Activated naive CD4-positive, alpha-beta T cell treated with anti-CD3 and anti-CD28 coated beads, Interleukin-2, amount 50 U/mL, for 24 hours (primary cell): Measurements from ENCODE around the gene ECT2.
"Not testable (repeated sequence)": the region's sequence is repeated elsewhere in the genome, so short reads cannot be mapped to it uniquely, and the experiment has no call there.

ENCODE experiments used
- H3K27ac Mint-ChIP-seq: one replicate; pipeline ENCODE4 v1.8.0; 2021; ENCODE audit warnings: mild to moderate bottlenecking, mixed read lengths
- H3K27me3 Mint-ChIP-seq: one replicate; pipeline ENCODE4 v1.8.0; 2021; ENCODE audit warnings: mixed read lengths
- H3K36me3 Mint-ChIP-seq: one replicate; pipeline ENCODE4 v1.8.0; 2021; ENCODE audit warnings: mixed read lengths
- H3K4me1 Mint-ChIP-seq: one replicate; pipeline ENCODE4 v1.8.0; 2021; ENCODE audit warnings: mixed read lengths
- H3K4me3 Mint-ChIP-seq: one replicate; pipeline ENCODE4 v1.8.0; 2021; ENCODE audit warnings: mild to moderate bottlenecking, mixed read lengths
- H3K9me3 Mint-ChIP-seq: one replicate; pipeline ENCODE4 v1.8.0; 2021; ENCODE audit warnings: mixed read lengths

The ECT2 gene

DNA sequence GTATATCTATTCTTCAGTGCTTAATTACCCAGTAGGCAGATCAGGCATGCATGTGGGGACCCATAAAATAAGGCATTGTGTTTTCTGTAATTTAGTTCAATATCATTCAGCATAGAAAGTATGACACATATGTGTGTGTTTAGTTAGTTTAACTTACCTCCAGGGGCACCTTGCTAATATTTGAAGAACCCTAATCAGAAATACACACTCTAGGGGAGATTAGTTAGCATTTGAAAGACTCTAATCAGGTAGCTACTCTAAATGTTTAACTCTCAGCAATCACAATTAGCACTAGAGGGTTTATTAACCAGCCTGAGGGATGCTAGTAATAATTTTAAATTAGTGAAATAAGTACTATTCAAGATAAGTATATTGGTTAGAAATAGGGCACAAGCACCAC is 104.5 kb downstream of the ECT2 start:
- Mint-ChIP-seq H3K4me3 (no peak overlapping the region), H3K9me3 (no peaks in the 10 kb centered on the region), H3K4me1 (no peaks in the 10 kb centered on the region), H3K27ac (no peak overlapping the region), H3K27me3 (peaks cover 11% of the 10 kb centered on the region), H3K36me3 (no peaks in the 10 kb centered on the region)

DNA sequence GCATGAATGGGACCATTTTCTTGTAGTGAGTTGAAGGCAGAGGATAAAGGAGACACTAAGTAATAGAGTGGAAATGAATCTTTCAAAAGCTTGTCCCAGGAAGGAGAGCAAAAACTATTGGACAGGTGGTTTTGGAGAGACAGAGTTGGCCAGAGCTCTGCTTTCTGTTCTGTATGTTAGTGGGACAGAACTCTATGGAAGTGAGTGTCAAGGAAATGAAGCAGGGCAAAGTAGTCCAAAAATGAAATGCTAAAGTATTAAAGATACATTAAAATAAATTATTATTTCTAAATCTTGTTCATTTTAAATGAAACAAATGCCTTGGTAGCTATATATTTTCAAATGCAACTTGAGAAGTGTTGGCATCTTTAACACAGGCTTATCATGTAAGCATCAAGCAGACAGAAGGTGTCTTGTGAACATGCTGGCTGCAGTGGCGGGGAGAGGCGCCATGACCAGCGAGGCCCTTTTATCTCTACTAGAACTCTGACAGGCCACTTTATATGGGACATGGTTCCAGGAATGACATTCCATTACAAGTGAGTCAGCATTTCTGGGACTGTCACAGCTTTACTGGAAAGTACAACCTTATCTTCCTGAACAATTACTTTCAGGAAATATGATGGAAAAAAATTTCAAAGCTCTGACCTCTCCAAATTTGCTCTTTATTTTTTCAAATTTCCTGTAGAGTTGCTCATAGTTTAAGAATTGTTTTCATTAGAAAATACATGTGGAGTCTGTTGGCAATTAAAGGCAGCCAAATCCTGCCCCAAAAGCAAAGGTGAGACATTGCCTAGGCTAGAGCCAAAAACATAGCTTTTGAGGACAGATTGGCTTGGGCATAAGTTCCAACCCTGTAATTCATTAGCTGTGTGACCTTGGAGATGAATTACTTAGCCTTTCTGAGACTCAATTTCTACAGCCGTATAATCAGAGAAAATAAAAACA is 106.5 kb downstream of the ECT2 start:
- Mint-ChIP-seq H3K27me3 (peaks cover 6% of the 10 kb centered on the region), H3K9me3 (no peaks in the 10 kb centered on the region), H3K4me1 (no peaks in the 10 kb centered on the region), H3K27ac (no peak overlapping the region), H3K36me3 (no peaks in the 10 kb centered on the region), H3K4me3 (no peak overlapping the region)

DNA sequence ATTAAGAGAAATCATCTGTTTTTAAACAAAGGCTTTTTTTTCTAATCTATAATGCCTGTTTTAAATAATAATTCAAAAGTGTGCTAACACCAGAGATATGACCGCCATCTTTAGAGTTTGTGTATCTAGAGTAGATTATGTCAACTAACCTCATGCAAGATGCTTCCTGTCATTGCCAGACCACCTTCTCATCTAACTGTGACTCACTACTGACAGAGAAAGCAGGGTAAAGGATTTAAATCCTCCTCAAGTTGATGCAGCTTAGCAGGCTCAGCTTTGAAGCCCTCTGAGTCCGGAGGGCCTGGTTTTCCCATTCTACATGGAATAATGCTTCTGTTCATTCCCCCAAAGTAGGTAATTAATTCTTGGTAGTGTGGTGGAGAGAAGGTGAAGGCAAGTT is 108.5 kb downstream of the ECT2 start:
- H3K36me3 Mint-ChIP-seq: no peaks in the 10 kb centered on the region
- no peak overlapping the region for H3K27ac Mint-ChIP-seq
- no peaks in the 10 kb centered on the region for H3K4me1 Mint-ChIP-seq
- H3K4me3 Mint-ChIP-seq: no peak overlapping the region
- H3K27me3 Mint-ChIP-seq: peaks cover 6% of the 10 kb centered on the region
- no peaks in the 10 kb centered on the region for H3K9me3 Mint-ChIP-seq

DNA sequence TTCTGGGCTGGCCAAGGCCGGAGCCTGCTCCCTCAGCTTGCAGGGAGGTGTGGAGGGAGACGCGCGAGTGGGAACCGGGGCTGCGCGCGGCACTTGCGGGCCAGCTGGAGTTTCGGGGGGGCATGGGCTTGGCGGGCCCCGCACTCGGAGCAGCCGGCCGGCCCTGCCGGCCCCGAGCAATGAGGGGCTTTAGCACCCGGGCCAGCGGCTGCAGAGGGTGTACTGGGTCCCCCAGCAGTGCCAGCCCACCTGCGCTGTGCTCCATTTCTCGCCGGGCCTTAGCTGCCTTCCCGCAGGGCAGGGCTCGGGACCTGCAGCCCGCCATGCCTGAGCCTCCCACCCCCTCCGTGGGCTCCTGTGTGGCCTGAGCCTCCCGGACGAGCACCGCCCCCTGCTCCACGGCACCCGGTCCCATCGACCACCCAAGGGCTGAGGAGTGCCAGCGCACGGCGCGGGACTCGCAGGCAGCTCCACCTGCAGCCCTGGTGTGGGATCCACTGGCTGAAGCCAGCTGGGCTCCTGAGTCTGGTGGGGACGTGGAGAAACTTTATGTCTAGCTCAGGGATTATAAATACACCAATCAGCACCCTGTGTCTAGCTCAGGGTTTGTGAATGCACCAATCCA is 116.3 kb downstream of the ECT2 start:
- not testable (repeated sequence) for H3K27ac Mint-ChIP-seq, H3K4me1 Mint-ChIP-seq, H3K9me3 Mint-ChIP-seq, H3K27me3 Mint-ChIP-seq, H3K4me3 Mint-ChIP-seq, H3K36me3 Mint-ChIP-seq

- Mint-ChIP-seq H3K9me3 (no peaks in the 10 kb centered on the region), H3K27me3 (peaks cover 4% of the 10 kb centered on the region), H3K36me3 (no peaks in the 10 kb centered on the region), H3K4me1 (no peaks in the 10 kb centered on the region), H3K4me3 (no peak overlapping the region), H3K27ac (no peak overlapping the region)
These were observed 118.2 kb downstream of the ECT2 start for GRCh38 chr3:172868582-172869200.

- no peaks in the 10 kb centered on the region for H3K9me3 Mint-ChIP-seq
- no peaks in the 10 kb centered on the region for H3K36me3 Mint-ChIP-seq
- no peak overlapping the region for H3K27ac Mint-ChIP-seq
These were observed 118.8 kb downstream of the ECT2 start for GRCh38 chr3:172869368-172869771.

GRCh38 chr3:172869784-172870518 is 119.4 kb downstream of the ECT2 start:
- Mint-ChIP-seq H3K27me3 (peaks cover 5% of the 10 kb centered on the region), H3K9me3 (no peaks in the 10 kb centered on the region), H3K4me3 (no peak overlapping the region), H3K4me1 (no peaks in the 10 kb centered on the region), H3K27ac (no peak overlapping the region), H3K36me3 (no peaks in the 10 kb centered on the region)

More at GRCh38 chr3:172869368-172869771, 118.8 kb downstream of the ECT2 start:
- Mint-ChIP-seq H3K4me1 (no peaks in the 10 kb centered on the region), H3K27me3 (peaks cover 1% of the 10 kb centered on the region), H3K4me3 (no peak overlapping the region)
